GM19240 (cell line): ENCODE results near the gene LRP6.
"Not testable (repeated sequence)": the region's sequence is repeated elsewhere in the genome, so short reads cannot be mapped to it uniquely, and the experiment has no call there.

Experiments used
- DNase-seq: peaks from one replicate; pipeline ENCODE4 v3.0.0; 2011; ENCODE audit warnings: low spot score; ENCODE audit not compliant: insufficient read length

The LRP6 gene

DNA sequence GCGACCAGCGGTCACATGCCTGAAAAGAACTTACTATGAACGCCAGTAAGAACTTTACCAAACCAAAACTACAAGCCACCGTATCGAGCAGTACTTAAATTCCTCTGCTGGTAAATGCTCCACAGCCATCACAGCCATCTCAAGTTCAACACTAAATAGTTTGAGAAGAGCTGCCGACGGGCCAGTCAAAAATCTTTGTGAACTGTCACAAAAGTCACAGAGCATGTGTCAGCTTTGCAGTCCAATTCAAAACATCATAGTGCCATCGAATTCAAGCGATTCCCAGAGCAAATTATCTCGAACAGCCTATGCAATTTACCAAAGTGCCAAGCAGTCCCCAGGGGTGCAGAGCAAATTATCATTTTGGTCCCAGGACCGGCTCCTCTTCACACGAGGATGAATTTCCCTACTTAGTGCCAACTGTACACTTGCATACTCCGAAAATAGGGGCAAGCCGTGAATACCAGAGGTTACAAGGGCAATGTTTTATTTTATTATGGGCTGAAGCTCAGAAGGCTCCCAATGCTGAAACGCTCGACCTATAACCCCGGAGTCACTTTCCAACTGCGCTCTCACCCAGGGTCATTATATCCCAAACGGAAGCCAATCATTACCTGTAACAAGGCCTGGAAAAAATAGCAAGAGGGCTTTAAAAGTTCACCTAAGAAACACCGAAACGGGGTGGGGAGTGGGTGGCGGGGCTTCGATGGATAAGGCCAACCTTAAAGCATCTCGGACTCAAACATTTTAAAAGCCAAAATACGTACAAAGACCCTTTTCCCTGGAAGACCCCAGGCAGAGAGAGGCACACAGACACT is 1.1 kb downstream of the LRP6 start:
- no peak for DNase-seq

GRCh38 chr12:12265035-12265434 is 1.8 kb downstream of the LRP6 start:
- DNase-seq, result no peak

DNA sequence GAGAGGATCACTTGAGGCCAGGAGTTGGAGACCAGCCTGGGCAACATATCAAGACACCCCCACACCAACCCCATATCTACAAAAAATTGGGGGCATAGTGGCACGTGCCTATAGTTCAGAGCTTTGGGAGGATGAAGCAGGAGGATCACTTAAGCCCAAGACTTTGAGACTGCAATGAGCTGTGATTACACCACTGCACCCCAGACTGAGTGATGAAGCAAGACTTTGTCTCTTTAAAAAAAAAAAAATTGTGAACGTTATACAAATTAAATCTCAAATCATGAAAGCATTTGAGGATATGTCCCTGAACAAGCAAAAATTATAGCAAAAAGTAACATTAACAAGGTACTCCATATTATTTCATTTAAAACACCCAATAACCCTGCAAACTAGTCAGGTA is 2.9 kb downstream of the LRP6 start:
- DNase-seq, result no peak

GRCh38 chr12:12256291-12256757 is 10.5 kb downstream of the LRP6 start:
- DNase-seq, result not testable (repeated sequence)

- DNase-seq, result no peak
These were observed 12.3 kb downstream of the LRP6 start for GRCh38 chr12:12254553-12254952.

- no peak for DNase-seq
These were observed 17.4 kb downstream of the LRP6 start for GRCh38 chr12:12249216-12250050.

- no peak for DNase-seq
These were observed 19.3 kb downstream of the LRP6 start for GRCh38 chr12:12247584-12247983.

DNA sequence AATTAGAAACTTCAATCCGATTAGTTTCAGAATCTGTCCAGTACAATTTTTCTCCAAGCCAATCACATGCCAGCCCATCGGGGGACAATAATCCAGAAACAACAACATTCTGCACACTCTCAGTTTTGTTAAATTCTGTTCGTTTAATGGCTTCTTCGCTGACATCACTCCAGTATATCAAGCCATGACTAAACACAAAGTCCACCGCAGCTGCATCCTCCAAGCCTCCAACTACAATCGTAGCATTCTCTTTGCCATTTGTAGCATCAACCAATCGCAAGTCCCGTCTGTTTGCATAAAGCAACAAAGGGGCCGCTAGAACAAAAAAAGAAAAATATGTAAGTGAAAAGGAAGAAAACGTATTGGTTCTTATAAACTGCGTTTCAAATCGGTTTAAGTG is 22.5 kb downstream of the LRP6 start:
- DNase-seq, result no peak

DNA sequence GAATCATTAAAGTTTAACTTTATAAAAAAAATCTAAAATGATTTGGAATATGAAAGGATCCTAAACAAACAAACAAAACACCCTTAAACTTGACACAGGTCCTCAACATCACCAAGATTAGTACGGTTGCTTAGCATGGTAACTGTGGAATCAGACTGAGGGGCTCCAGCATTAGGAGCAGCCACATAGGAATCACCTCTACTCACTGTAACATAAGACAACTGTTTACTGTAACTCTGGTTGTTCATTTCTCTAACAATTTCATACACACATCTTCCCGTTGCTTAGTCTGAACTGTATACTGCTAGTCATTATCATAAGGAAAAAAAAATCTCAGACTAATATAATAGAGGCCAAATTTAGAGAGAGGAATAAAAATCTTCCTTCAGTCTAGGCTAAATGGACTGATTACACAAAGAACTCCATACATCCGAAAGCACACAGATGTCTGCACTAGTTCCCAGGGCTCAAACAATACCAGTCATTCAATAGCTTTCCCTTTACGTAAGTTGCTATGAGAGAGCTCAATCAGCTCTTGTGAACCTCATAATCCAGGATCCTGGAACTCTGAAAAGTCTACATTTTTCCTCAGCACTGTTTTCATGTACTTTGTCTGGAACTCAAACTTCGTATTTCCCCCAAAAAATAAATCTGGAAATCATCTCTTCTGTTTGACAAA is 26.0 kb downstream of the LRP6 start:
- no peak for DNase-seq

DNA sequence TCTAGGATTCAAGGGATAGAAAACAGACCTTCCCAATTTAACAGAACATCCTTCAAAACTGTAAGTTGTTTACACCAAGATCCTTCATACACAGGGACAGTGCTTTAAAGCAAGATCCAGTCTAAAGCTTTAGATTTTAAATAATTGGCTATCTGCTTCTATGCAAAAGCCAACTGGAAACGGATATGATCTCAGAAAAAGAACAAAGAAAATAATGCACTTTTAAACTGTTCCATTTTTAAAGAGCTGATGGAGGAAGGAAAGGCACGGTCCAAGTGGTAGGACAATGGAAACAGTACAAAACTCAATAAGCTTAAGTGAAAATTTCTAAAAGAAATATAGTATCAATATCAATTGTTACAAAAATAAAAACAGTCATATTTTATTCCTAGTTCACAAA is 27.7 kb downstream of the LRP6 start:
- no peak for DNase-seq

- DNase-seq, result no peak
These were observed 28.2 kb downstream of the LRP6 start for GRCh38 chr12:12238605-12239004.

GRCh38 chr12:12236896-12237295 is 29.9 kb downstream of the LRP6 start:
- no peak for DNase-seq

- no peak for DNase-seq
These were observed 36.6 kb downstream of the LRP6 start for GRCh38 chr12:12230275-12230674.

- DNase-seq, result no peak
These were observed 37.2 kb downstream of the LRP6 start for GRCh38 chr12:12229556-12230092.

GRCh38 chr12:12228402-12228801 is 38.4 kb downstream of the LRP6 start:
- no peak for DNase-seq

GRCh38 chr12:12226187-12226586 is 40.7 kb downstream of the LRP6 start:
- DNase-seq, result no peak

- no peak for DNase-seq
These were observed 42.5 kb downstream of the LRP6 start for GRCh38 chr12:12224240-12224940.

- no peak for DNase-seq
These were observed 45.3 kb downstream of the LRP6 start for GRCh38 chr12:12221560-12221959.

- DNase-seq, result no peak
These were observed 47.2 kb downstream of the LRP6 start for GRCh38 chr12:12219664-12220063.

- no peak for DNase-seq
These were observed 49.9 kb downstream of the LRP6 start for GRCh38 chr12:12217018-12217359.

GRCh38 chr12:12216349-12217017 is 50.4 kb downstream of the LRP6 start:
- DNase-seq, result no peak
